ENCODE results near the gene FAM222B. TPM values are rescaled to one million over a fixed set of nuclear protein-coding genes. Genes with fewer than 3 reads are reported as not detected.

FAM222B gene
- total RNA-seq, 2 donors from 2014 or later = 19.9 to 23.4 TPM

DNA sequence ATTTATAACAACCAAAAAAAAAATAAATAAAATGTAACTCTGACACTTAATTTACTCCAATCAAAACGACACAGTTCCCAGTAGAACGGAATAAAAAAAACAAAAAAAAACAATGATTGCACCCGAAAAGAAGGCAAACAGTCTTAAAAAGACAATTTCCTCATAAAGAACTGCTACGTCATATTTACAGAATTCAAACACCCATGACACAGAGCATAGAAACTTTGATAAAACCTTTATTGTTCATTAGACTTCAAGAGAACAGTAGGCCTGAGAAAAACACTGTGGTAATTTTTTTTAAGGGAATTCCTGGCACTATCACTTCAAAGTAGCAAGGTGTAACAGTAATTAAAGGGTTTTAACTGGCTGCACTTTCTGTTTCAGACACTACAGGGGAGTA lies 26.1 kb downstream of the FAM222B start:
- Histone ChIP-seq H3K27ac (no peak overlapping the region), H3K4me1 (ENCODE audit: control insufficient read depth in 1 of 2, low read depth in 2 of 2) (peaks cover 3 to 9% of the 10 kb centered on the region in 2 donors), H3K36me3 (no peaks in the 10 kb centered on the region), H3K4me3 (no peak overlapping the region), H3K27me3 (replicated peaks; ENCODE audit: insufficient read depth) (no peaks in the 10 kb centered on the region), H3K9me3 (no peaks in the 10 kb centered on the region)
- no peak for DNase-seq (ENCODE audit: low spot score)
- TF ChIP-seq CTCF (IDR thresholded peaks at IDR 0.05) = no peak
- no peak for ATAC-seq (ENCODE audit: insufficient number of reproducible peaks, low FRiP score, low read depth)

DNA sequence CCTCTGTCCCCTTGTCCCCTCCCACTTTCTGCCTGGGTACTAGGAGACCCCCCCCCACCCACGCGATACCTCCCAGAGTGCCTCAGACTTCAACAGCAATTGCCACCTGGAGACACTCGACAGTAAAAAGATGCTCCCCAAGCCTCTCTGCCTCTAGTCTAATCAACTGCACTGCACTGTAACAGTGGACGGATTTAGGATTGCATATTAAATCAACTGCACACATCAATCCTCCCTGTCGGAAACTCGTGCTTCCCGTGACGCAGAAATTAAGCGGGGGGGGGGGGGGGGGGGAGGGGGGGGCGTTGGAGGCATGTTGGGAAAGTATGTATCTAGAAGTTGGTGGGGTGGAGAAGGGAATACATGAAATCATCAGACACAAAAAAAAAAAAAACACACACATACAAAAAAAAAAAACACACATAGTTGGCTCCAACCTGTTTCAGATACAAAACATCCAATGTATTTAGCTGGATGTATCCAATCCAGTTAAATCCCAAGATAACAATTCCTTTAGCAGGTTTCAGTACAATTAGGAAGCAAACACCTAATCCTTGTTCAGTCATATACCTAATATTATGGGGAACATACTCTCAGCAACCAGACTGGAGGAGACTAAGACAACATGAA lies 29.7 kb downstream of the FAM222B start:
- no peaks in the 10 kb centered on the region for H3K27me3 ChIP-seq (replicated peaks; ENCODE audit: insufficient read depth)
- H3K4me1 ChIP-seq (ENCODE audit: control insufficient read depth in 1 of 2, low read depth in 2 of 2) = peaks cover 18 to 45% of the 10 kb centered on the region in 2 donors
- ATAC-seq (ENCODE audit: insufficient number of reproducible peaks, low FRiP score, low read depth) (peak; percentile 11), DNase-seq (ENCODE audit: low spot score) (no peak)
- peak; percentile 12 for TF ChIP-seq CTCF (IDR thresholded peaks at IDR 0.05)
- H3K27ac ChIP-seq = peak overlapping the region; percentile 81 to 89
- H3K9me3 ChIP-seq = no peaks in the 10 kb centered on the region
- H3K36me3 ChIP-seq = no peaks in the 10 kb centered on the region
- peak overlapping the region; percentile 97 for H3K4me3 ChIP-seq

DNA sequence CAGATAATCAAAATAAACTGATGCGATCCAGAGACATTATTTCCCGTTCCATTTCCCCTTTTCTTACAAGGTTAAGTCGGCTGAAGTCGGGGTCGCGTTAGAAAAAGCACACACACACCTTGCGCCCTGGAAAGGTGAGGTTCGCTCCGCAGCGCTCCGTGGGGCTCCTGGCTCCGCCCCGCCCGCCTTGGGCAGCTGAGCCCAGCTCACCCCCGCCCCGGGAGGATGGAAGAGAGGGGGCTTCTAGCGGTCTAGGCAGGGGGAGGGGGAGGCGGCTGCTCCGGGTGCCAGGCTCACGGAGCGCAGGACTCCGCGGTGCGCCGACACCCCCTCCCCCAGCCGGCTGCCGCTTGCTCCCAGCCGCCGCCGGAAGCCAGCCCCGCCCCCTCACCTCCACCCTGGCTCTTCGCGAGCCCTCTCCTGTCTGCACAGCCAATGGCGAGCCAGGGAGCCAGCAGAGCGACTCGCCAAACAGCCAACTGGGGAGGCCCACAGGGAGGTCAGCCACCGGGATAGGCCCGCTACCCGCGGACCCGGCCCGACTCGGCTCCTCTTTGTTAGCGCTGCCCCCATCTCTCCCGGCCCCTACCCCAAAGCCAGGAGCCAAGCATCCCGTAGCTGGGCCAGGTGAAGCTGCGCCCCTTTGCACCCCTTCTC lies 30.4 kb downstream of the FAM222B start:
- DNase-seq (ENCODE audit: low spot score) (peak; percentile 93), ATAC-seq (ENCODE audit: insufficient number of reproducible peaks, low FRiP score, low read depth) (peak; percentile 89)
- Histone ChIP-seq H3K27ac (peak overlapping the region; percentile 81 to 89), H3K9me3 (no peaks in the 10 kb centered on the region), H3K4me3 (peak overlapping the region; percentile 97), H3K27me3 (replicated peaks; ENCODE audit: insufficient read depth) (no peaks in the 10 kb centered on the region), H3K4me1 (ENCODE audit: control insufficient read depth in 1 of 2, low read depth in 2 of 2) (peaks cover 24 to 51% of the 10 kb centered on the region in 2 donors), H3K36me3 (no peaks in the 10 kb centered on the region)
- TF ChIP-seq CTCF (IDR thresholded peaks at IDR 0.05) = no peak

GRCh38 chr17:28811651-28812090 lies 30.9 kb downstream of the FAM222B start:
- Histone ChIP-seq H3K27me3 (replicated peaks; ENCODE audit: insufficient read depth) (no peaks in the 10 kb centered on the region), H3K4me1 (ENCODE audit: control insufficient read depth in 1 of 2, low read depth in 2 of 2) (peaks cover 27 to 55% of the 10 kb centered on the region in 2 donors), H3K9me3 (no peaks in the 10 kb centered on the region), H3K36me3 (no peaks in the 10 kb centered on the region), H3K4me3 (peak overlapping the region; percentile 97), H3K27ac (peak overlapping the region; percentile 81 to 89)
- ATAC-seq (ENCODE audit: insufficient number of reproducible peaks, low FRiP score, low read depth) = no peak
- TF ChIP-seq CTCF (IDR thresholded peaks at IDR 0.05) = no peak
- DNase-seq (ENCODE audit: low spot score) = no peak

DNA sequence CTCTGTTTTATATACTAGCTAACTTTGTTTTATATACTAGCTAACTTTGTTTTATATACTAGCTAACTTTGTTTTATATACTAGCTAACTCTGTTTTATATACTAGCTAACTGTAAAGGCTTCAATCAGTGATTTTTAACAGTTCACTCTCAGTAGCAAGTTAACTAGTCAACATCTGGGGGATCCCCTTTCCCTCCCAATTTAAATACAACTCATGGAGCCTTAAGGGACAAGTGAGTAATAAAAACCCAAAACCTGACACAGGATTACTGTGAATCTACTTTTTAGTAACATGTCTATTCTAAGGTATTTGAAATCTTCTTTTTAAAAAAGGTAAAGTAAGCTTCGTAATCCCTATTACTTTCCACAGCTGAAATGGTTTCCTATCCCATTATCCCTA lies 32.2 kb downstream of the FAM222B start:
- Histone ChIP-seq H3K27me3 (replicated peaks; ENCODE audit: insufficient read depth) (no peaks in the 10 kb centered on the region), H3K27ac (peak overlapping the region; percentile 81 to 90), H3K36me3 (no peaks in the 10 kb centered on the region), H3K9me3 (no peaks in the 10 kb centered on the region), H3K4me3 (no peak overlapping the region), H3K4me1 (ENCODE audit: control insufficient read depth in 1 of 2, low read depth in 2 of 2) (peaks cover 27 to 59% of the 10 kb centered on the region in 2 donors)
- DNase-seq (ENCODE audit: low spot score) (no peak), ATAC-seq (ENCODE audit: insufficient number of reproducible peaks, low FRiP score, low read depth) (no peak)
- no peak for TF ChIP-seq CTCF (IDR thresholded peaks at IDR 0.05)

Measured in thoracic aorta (tissue), 2 donors.